ENCODE results near the gene ANKRD31.
"Not testable (repeated sequence)": the region's sequence is repeated elsewhere in the genome, so short reads cannot be mapped to it uniquely, and the experiment has no call there.

Gene ANKRD31

GRCh38 chr5:75168026-75168735, 68.5 kb downstream of the ANKRD31 start:
- Mint-ChIP-seq H3K4me1 (ENCODE audit: low read depth in 2 of 2) (no peaks in the 10 kb centered on the region), H3K27me3 (no peaks in the 10 kb centered on the region), H3K36me3 (ENCODE audit: insufficient read depth) (no peaks in the 10 kb centered on the region), H3K9me3 (no peaks in the 10 kb centered on the region), H3K4me3 (no peak overlapping the region), H3K27ac (no peak overlapping the region)
- DNase-seq: no peak
- ATAC-seq (replicated peaks): no peak

DNA sequence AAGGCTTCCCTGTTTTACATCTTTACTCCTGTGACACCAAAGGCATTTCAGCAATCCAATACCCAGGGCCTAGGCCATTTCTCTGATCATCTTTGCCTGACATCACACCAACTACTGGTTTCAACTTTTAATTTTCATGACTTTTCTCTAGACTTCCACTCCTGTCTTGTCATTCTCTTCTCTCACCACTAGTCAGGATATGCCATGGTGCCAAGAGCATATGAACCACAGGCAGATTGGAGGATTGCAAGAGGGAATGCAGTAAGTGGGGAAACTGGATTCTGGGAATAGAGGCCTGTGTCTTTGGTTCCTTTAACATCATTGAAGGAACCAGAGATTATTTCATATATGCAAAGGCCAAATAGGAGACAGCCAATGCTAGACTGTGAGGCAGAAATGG, 69.3 kb downstream of the ANKRD31 start:
- no peaks in the 10 kb centered on the region for H3K9me3 Mint-ChIP-seq
- ATAC-seq (replicated peaks): no peak
- no peak overlapping the region for H3K27ac Mint-ChIP-seq
- no peak for DNase-seq
- H3K4me1 Mint-ChIP-seq (ENCODE audit: low read depth in 2 of 2): no peaks in the 10 kb centered on the region
- H3K4me3 Mint-ChIP-seq: no peak overlapping the region
- H3K36me3 Mint-ChIP-seq (ENCODE audit: insufficient read depth): no peaks in the 10 kb centered on the region
- no peaks in the 10 kb centered on the region for H3K27me3 Mint-ChIP-seq

DNA sequence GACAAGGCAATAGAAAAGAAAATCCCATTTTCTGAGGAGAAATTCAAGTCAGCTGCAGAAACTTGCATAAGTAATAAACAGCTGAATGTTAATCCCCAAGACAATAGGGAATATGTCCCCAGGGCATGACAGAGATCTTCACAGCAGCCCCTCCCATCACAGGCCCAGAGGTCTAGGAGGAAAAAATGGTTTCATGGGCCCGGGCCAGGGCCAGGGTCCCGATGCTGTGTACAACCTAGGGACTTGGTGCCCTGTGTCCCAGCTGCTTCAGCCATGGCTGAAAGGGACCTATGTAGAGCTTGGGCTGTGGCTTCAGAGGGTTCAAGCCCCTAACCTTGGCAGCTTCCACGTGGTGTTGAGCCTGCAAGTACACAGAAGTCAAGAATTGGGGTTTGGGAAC, 75.2 kb downstream of the ANKRD31 start:
- DNase-seq; H3K27ac Mint-ChIP-seq; H3K27me3 Mint-ChIP-seq; ATAC-seq (replicated peaks); H3K4me3 Mint-ChIP-seq; H3K4me1 Mint-ChIP-seq (ENCODE audit: low read depth in 2 of 2); H3K36me3 Mint-ChIP-seq (ENCODE audit: insufficient read depth): not testable (repeated sequence)
- H3K9me3 Mint-ChIP-seq: peaks cover 2 to 32% of the 10 kb centered on the region in 2 donors

DNA sequence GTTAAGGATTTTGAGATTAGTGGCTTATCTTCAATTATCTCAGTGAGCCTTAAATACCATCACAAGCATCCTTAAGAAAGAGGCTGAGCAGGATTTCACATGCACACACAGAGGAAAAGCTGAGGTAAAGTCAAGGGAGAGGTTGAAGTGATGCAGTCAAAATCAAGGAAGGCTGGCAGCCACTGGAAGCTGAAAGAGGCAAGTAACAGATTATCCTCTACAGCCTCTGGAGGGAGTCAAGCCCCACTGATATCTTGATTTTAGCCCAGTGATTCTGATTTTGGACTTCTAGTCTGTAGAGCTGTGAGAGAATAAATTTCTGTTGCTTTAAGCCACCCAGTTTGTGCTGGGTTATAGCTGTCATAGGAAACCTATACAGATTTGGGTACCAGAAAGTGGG, 80.1 kb downstream of the ANKRD31 start:
- DNase-seq (no peak), ATAC-seq (replicated peaks) (no peak)
- H3K36me3 Mint-ChIP-seq (ENCODE audit: insufficient read depth): no peaks in the 10 kb centered on the region
- H3K27ac Mint-ChIP-seq: no peak overlapping the region
- H3K9me3 Mint-ChIP-seq: peaks cover 2 to 32% of the 10 kb centered on the region in 2 donors
- peaks cover 0 to 8% of the 10 kb centered on the region in 2 donors for H3K27me3 Mint-ChIP-seq
- no peaks in the 10 kb centered on the region for H3K4me1 Mint-ChIP-seq (ENCODE audit: low read depth in 2 of 2)
- H3K4me3 Mint-ChIP-seq: no peak overlapping the region

- H3K27ac Mint-ChIP-seq: no peak overlapping the region
- H3K36me3 Mint-ChIP-seq (ENCODE audit: insufficient read depth): no peaks in the 10 kb centered on the region
- H3K9me3 Mint-ChIP-seq: peaks cover 0 to 5% of the 10 kb centered on the region in 2 donors
- peaks cover 0 to 2% of the 10 kb centered on the region in 2 donors for H3K4me1 Mint-ChIP-seq (ENCODE audit: low read depth in 2 of 2)
- H3K27me3 Mint-ChIP-seq: peaks cover 0 to 12% of the 10 kb centered on the region in 2 donors
- H3K4me3 Mint-ChIP-seq: no peak overlapping the region
- DNase-seq: no peak
- ATAC-seq (replicated peaks): no peak
Observed at GRCh38 chr5:75152860-75153259, 83.8 kb downstream of the ANKRD31 start.

GRCh38 chr5:75148051-75148450, 88.6 kb downstream of the ANKRD31 start:
- H3K4me3 Mint-ChIP-seq: no peak overlapping the region
- H3K9me3 Mint-ChIP-seq: no peaks in the 10 kb centered on the region

GRCh38 chr5:75142566-75143136, 94.0 kb downstream of the ANKRD31 start:
- Mint-ChIP-seq H3K4me3 (peak overlapping the region in 1 of 2 donors; percentile 3), H3K4me1 (ENCODE audit: low read depth in 2 of 2) (peaks cover 3 to 5% of the 10 kb centered on the region in 2 donors), H3K9me3 (no peaks in the 10 kb centered on the region), H3K36me3 (ENCODE audit: insufficient read depth) (no peaks in the 10 kb centered on the region), H3K27me3 (no peaks in the 10 kb centered on the region), H3K27ac (no peak overlapping the region)
- DNase-seq: no peak
- ATAC-seq (replicated peaks): peak; percentile 56

More at GRCh38 chr5:75148051-75148450, 88.6 kb downstream of the ANKRD31 start:
- H3K4me1 Mint-ChIP-seq (ENCODE audit: low read depth in 2 of 2): peaks cover 0 to 2% of the 10 kb centered on the region in 2 donors
- ATAC-seq (replicated peaks): no peak
- peaks cover 0 to 4% of the 10 kb centered on the region in 2 donors for H3K27me3 Mint-ChIP-seq
- H3K27ac Mint-ChIP-seq: no peak overlapping the region
- no peaks in the 10 kb centered on the region for H3K36me3 Mint-ChIP-seq (ENCODE audit: insufficient read depth)
- DNase-seq: no peak

GRCh38 chr5:75140277-75140676, 96.4 kb downstream of the ANKRD31 start:
- no peak for ATAC-seq (replicated peaks)
- no peaks in the 10 kb centered on the region for H3K9me3 Mint-ChIP-seq
- no peak for DNase-seq
- no peaks in the 10 kb centered on the region for H3K27me3 Mint-ChIP-seq
- H3K27ac Mint-ChIP-seq: no peak overlapping the region
- peaks cover 3 to 5% of the 10 kb centered on the region in 2 donors for H3K4me1 Mint-ChIP-seq (ENCODE audit: low read depth in 2 of 2)
- H3K4me3 Mint-ChIP-seq: no peak overlapping the region
- no peaks in the 10 kb centered on the region for H3K36me3 Mint-ChIP-seq (ENCODE audit: insufficient read depth)

GRCh38 chr5:75138689-75139088, 98.0 kb downstream of the ANKRD31 start:
- Mint-ChIP-seq H3K36me3 (ENCODE audit: insufficient read depth) (no peaks in the 10 kb centered on the region), H3K4me1 (ENCODE audit: low read depth in 2 of 2) (peaks cover 3 to 5% of the 10 kb centered on the region in 2 donors), H3K9me3 (no peaks in the 10 kb centered on the region), H3K4me3 (no peak overlapping the region), H3K27me3 (no peaks in the 10 kb centered on the region), H3K27ac (no peak overlapping the region)
- ATAC-seq (replicated peaks) (no peak), DNase-seq (no peak)

GRCh38 chr5:75130818-75131349, 105.8 kb downstream of the ANKRD31 start:
- ATAC-seq (replicated peaks) (no peak), DNase-seq (no peak)
- no peak overlapping the region for H3K27ac Mint-ChIP-seq
- H3K27me3 Mint-ChIP-seq: peaks cover 0 to 8% of the 10 kb centered on the region in 2 donors
- no peaks in the 10 kb centered on the region for H3K4me1 Mint-ChIP-seq (ENCODE audit: low read depth in 2 of 2)
- no peaks in the 10 kb centered on the region for H3K36me3 Mint-ChIP-seq (ENCODE audit: insufficient read depth)
- no peak overlapping the region for H3K4me3 Mint-ChIP-seq
- H3K9me3 Mint-ChIP-seq: no peaks in the 10 kb centered on the region

DNA sequence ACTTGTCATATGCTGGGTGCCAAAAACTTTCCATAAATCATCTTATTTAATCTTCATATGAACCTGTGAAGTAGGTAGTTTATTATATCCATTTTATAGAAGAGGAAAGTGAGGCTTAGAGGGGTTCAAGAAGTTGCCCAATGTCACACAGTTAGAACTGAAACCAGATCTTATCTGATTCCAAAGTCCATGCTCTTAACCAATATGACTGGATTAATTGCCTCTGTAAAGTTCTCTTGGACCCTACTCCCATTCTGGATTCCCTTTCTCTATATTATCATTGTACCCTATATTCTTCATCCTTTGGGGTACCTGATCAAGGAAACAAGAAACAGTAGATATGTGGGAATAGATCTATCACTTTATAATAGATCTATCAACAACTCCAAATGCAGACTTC, 119.8 kb downstream of the ANKRD31 start:
- no peak overlapping the region for H3K27ac Mint-ChIP-seq
- H3K36me3 Mint-ChIP-seq (ENCODE audit: insufficient read depth): no peaks in the 10 kb centered on the region
- DNase-seq: no peak
- no peak for ATAC-seq (replicated peaks)
- H3K4me3 Mint-ChIP-seq: no peak overlapping the region
- peaks cover 0 to 6% of the 10 kb centered on the region in 2 donors for H3K27me3 Mint-ChIP-seq
- no peaks in the 10 kb centered on the region for H3K9me3 Mint-ChIP-seq
- H3K4me1 Mint-ChIP-seq (ENCODE audit: low read depth in 2 of 2): no peaks in the 10 kb centered on the region

DNA sequence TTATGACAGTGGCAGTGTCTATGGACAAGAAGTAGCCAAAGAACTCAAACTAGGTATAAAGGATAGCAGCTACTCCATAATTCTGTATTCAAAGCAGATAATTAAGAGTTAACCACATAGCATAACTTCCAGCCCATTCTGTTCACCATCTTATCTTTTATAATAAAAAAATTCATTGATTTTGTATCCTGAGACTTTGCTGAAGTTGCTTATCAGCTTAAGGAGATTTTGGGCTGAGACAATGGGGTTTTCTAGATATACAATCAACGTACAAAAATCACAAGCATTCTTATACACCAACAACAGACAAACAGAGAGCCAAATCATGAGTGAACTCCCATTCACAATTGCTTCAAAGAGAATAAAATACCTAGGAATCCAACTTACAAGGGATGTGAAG, 122.4 kb downstream of the ANKRD31 start:
- H3K9me3 Mint-ChIP-seq; H3K27me3 Mint-ChIP-seq; H3K27ac Mint-ChIP-seq; H3K36me3 Mint-ChIP-seq (ENCODE audit: insufficient read depth); ATAC-seq (replicated peaks); DNase-seq; H3K4me3 Mint-ChIP-seq; H3K4me1 Mint-ChIP-seq (ENCODE audit: low read depth in 2 of 2): not testable (repeated sequence)

DNA sequence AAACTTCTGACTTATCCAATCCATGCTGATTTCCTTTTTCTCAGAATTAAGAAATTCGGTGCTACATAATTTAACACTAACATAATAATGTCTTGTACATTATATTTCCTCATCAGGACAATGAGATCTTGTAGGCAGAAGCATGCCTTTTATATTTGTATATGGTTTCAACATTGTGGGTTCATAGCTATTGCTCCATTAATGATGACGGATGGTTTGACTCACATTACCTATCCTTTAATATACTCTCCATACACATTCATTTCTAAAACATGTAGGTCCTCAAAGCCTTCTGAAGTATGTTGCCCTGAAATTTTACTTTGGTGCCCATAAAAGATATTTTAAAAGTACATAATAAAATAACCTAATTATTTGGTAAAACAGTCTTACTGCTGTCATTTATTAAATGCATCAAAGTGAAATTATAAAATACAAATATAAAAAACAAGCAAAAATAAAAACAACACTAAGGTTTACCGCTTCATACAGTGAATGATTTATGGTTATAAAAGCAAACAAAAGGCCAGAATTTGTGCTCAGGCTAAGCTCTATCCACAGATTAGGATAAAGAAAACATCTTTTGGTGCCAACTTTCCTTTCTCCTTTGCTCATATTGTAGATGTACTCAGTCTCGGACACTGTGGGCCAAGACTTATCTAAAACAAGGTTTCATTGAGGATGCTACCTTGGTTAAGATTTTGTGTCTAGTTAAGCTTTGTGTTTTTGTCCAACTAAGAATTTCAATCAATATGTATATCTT, 123.1 kb downstream of the ANKRD31 start:
- Mint-ChIP-seq H3K4me1 (ENCODE audit: low read depth in 2 of 2) (no peaks in the 10 kb centered on the region), H3K27me3 (no peaks in the 10 kb centered on the region), H3K4me3 (no peak overlapping the region), H3K9me3 (no peaks in the 10 kb centered on the region), H3K36me3 (ENCODE audit: insufficient read depth) (peaks cover 3% of the 10 kb centered on the region), H3K27ac (no peak overlapping the region)
- no peak for ATAC-seq (replicated peaks)
- DNase-seq: no peak
